ENCODE results near the gene LILRA5.

- TF ChIP-seq, protein P1, sequence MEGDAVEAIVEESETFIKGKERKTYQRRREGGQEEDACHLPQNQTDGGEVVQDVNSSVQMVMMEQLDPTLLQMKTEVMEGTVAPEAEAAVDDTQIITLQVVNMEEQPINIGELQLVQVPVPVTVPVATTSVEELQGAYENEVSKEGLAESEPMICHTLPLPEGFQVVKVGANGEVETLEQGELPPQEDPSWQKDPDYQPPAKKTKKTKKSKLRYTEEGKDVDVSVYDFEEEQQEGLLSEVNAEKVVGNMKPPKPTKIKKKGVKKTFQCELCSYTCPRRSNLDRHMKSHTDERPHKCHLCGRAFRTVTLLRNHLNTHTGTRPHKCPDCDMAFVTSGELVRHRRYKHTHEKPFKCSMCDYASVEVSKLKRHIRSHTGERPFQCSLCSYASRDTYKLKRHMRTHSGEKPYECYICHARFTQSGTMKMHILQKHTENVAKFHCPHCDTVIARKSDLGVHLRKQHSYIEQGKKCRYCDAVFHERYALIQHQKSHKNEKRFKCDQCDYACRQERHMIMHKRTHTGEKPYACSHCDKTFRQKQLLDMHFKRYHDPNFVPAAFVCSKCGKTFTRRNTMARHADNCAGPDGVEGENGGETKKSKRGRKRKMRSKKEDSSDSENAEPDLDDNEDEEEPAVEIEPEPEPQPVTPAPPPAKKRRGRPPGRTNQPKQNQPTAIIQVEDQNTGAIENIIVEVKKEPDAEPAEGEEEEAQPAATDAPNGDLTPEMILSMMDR (conservative IDR thresholded peaks at IDR 0.05) = no peak
- TF ChIP-seq EZH2 (IDR thresholded peaks at IDR 0.05; ENCODE audit: low read depth) = no peak
Observed at GRCh38 chr19:54262470-54262869, 50.5 kb downstream of the LILRA5 start.

Measured in PC-9 (cell line).